ENCODE measurements around the gene CSTA.

Gene CSTA

GRCh38 chr3:122377975-122378374 is 52.9 kb downstream of the CSTA start:
- no peak for DNase-seq (ENCODE audit: low read depth, low spot score)

- DNase-seq (ENCODE audit: low read depth, low spot score) = peak; percentile 43
Measured at GRCh38 chr3:122382888-122383666, 58.0 kb downstream of the CSTA start, which contains the start of gene MIX23. Gene MIX23, minus strand, starts transcription at chr3:122383231. Its CDS starts 7 bp downstream, at chr3:122383224.

- DNase-seq (ENCODE audit: low read depth, low spot score) = peak; percentile 55
Measured at GRCh38 chr3:122383771-122384697, 59.0 kb downstream of the CSTA start, which contains the start of gene FAM162A. Gene FAM162A, plus strand, starts transcription at chr3:122384182. Its CDS starts 84 bp downstream, at chr3:122384266.

- no peak for DNase-seq (ENCODE audit: low read depth, low spot score)
Measured at GRCh38 chr3:122387709-122388108, 62.7 kb downstream of the CSTA start.

- no peak for DNase-seq (ENCODE audit: low read depth, low spot score)
Measured at GRCh38 chr3:122389197-122389596, 64.1 kb downstream of the CSTA start.

- no peak for DNase-seq (ENCODE audit: low read depth, low spot score)
Measured at GRCh38 chr3:122389892-122390291, 64.8 kb downstream of the CSTA start.

GRCh38 chr3:122390665-122391064 is 65.6 kb downstream of the CSTA start:
- DNase-seq (ENCODE audit: low read depth, low spot score) = no peak
